Bronchial epithelial cell (primary cell): ENCODE data around the gene CEP57. TPM values are rescaled to one million over a fixed set of nuclear protein-coding genes. Genes with fewer than 3 reads are reported as not detected.
A peak's percentile ranks its signal among the peaks of the same experiment; 100 is the strongest.

Source experiments
- DNase-seq: peaks from one replicate; pipeline ENCODE4 v3.0.0-alpha.2; 2010; ENCODE audit warnings: low read depth
- FAIRE-seq: peaks from 2 replicates; lab custom pipeline; 2011; peaks lifted over from hg19 to GRCh38; lab: Jason Lieb, UNC
- H3K27me3 ChIP-seq: 2 replicates; pipeline ENCODE4 v1.5.1; 2011; ENCODE audit warnings: low read length; ENCODE audit not compliant: control insufficient read depth, insufficient read depth
- H3K36me3 ChIP-seq: 2 replicates; pipeline ENCODE4 v1.5.1; 2011; ENCODE audit warnings: low read length; ENCODE audit not compliant: control insufficient read depth, insufficient read depth
- H3K4me3 ChIP-seq: 2 replicates; pipeline ENCODE4 v1.5.1; 2011; ENCODE audit warnings: mild to moderate bottlenecking, low read depth, low read length, control low read depth
- CTCF ChIP-seq: IDR thresholded peaks from 2 replicates; pipeline ENCODE4 v1.5.1; 2011; ENCODE audit warnings: mild to moderate bottlenecking, moderate library complexity, low read length, control low read depth, inconsistent platforms; ENCODE audit not compliant: insufficient read depth, severe bottlenecking
- total RNA-seq: library from RNA; depleted of rRNA; stranded (reverse); fragments of >200 nt; gene quantifications from 2 replicates; pipeline ENCODE4 v1.2.1, GENCODE V29; 2014

Gene CEP57
- total RNA-seq, 1 donor from 2014 or later, result 52.7 TPM

- no peak for FAIRE-seq
- no peak for DNase-seq
- TF ChIP-seq CTCF, result no peak
- H3K36me3 ChIP-seq, result peaks cover 6% of the 10 kb centered on the region
- H3K27me3 ChIP-seq, result no peaks in the 10 kb centered on the region
- no peak overlapping the region for H3K4me3 ChIP-seq
Observed at GRCh38 chr11:95780544-95780943, 9.8 kb upstream of the CEP57 start.

GRCh38 chr11:95788921-95789505, 1.3 kb upstream of the CEP57 start:
- TF ChIP-seq CTCF, result no peak
- Histone ChIP-seq H3K27me3 (no peaks in the 10 kb centered on the region), H3K36me3 (peaks cover 2% of the 10 kb centered on the region), H3K4me3 (peak overlapping the region; percentile 61)
- no peak for FAIRE-seq
- DNase-seq, result peak; percentile 5

- H3K36me3 ChIP-seq, result peaks cover 2% of the 10 kb centered on the region
- H3K27me3 ChIP-seq, result no peaks in the 10 kb centered on the region
- H3K4me3 ChIP-seq, result peak within 1 kb of the TSS; percentile 61
- no peak for FAIRE-seq
- peak; percentile 97 for DNase-seq
- no peak for TF ChIP-seq CTCF
Observed at GRCh38 chr11:95789506-95790122, 684 bp upstream of the CEP57 start, which contains the start of gene FAM76B. FAM76B (minus strand) TSS chr11:95789782; CDS start chr11:95789478, 304 bp downstream.

- peak; percentile 70 for DNase-seq
- Histone ChIP-seq H3K27me3 (no peaks in the 10 kb centered on the region), H3K36me3 (no peaks in the 10 kb centered on the region), H3K4me3 (peak overlapping the region; percentile 61)
- no peak for FAIRE-seq
- no peak for TF ChIP-seq CTCF
Observed at GRCh38 chr11:95790933-95791708, 823 bp downstream of the CEP57 start.

- no peak for FAIRE-seq
- TF ChIP-seq CTCF, result no peak
Observed at GRCh38 chr11:95791709-95792033, 1.4 kb downstream of the CEP57 start.

More at GRCh38 chr11:95791709-95792033, 1.4 kb downstream of the CEP57 start:
- no peak for DNase-seq
- Histone ChIP-seq H3K27me3 (no peaks in the 10 kb centered on the region), H3K4me3 (peak overlapping the region; percentile 61), H3K36me3 (no peaks in the 10 kb centered on the region)
